GM19025 (cell line): ENCODE results near the gene KIF26B.

Source experiments
- ATAC-seq: cut with Tn5 transposase; IDR thresholded peaks from one replicate; pipeline ENCODE4 v1.9.1; 2021; ENCODE audit warnings: mild to moderate bottlenecking, low read depth, moderate library complexity; ENCODE audit not compliant: unreplicated experiment

KIF26B gene

DNA sequence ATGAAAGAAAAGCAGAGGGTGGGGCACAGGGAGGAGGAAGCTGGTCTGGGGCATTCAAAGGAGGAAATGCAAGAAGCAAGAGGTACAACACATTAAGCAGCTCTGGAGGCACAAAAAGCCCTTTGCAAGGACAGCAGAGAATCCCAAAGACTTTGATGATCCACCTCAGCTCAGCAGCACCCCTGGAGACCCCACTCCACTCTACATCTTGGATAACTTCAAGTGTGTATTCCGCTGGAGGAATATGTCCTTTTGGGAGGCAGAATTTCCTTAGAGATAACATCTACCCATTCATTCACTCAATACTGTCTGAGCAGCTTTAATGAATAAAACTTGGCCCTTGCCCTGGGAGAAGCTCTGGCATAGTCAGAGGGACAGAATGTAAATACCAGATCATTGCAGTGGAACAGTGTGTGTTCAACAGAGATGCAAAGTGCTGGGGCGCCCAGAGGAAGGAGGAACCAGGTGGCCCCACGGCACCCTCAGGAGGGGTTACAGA, 599.7 kb downstream of the KIF26B start:
- ATAC-seq = no peak
